Neural cell (in vitro differentiated cells): ENCODE data around the gene RNF34. TPM values are rescaled to one million over a fixed set of nuclear protein-coding genes. Genes with fewer than 3 reads are reported as not detected.

ENCODE experiments used
- H2AFZ ChIP-seq: fragments of 200-600, 300-800 bp; sonication (generic), shearing (Covaris generic); 2 replicates; pipeline ENCODE4 v1.6.0; 2014; ENCODE audit warnings: low read depth, mild to moderate bottlenecking, antibody characterized with exemption, low read length, moderate library complexity
- H3F3A ChIP-seq: fragments of 200-600 bp; shearing (Covaris generic); 2 replicates; pipeline ENCODE4 v1.6.1; 2016; ENCODE audit warnings: mild to moderate bottlenecking, moderate library complexity, mixed read lengths, antibody characterized with exemption, low read length; ENCODE audit not compliant: insufficient read depth, poor library complexity, severe bottlenecking
- H3K27ac ChIP-seq: fragments of 200-600, 300-800 bp; sonication (generic), shearing (Covaris generic); 2 replicates; pipeline ENCODE4 v1.5.1; 2014; ENCODE audit warnings: mild to moderate bottlenecking, low read length, moderate library complexity
- H3K27me3 ChIP-seq: fragments of 300-800, 200-600 bp; sonication (generic), shearing (Covaris generic); 2 replicates; pipeline ENCODE4 v1.6.0; 2014; ENCODE audit warnings: mild to moderate bottlenecking, low read depth, low read length, moderate library complexity; ENCODE audit not compliant: insufficient read depth
- H3K36me3 ChIP-seq: fragments of 300-800, 200-600 bp; sonication (generic), shearing (Covaris generic); 2 replicates; pipeline ENCODE4 v1.5.1; 2014; ENCODE audit warnings: mild to moderate bottlenecking, antibody characterized with exemption, low read length, moderate library complexity; ENCODE audit not compliant: insufficient read depth
- H3K4me2 ChIP-seq: fragments of 300-800, 200-600 bp; sonication (generic), shearing (Covaris generic); 2 replicates; pipeline ENCODE4 v1.6.0; 2014; ENCODE audit warnings: mild to moderate bottlenecking, low read length
- H3K4me3 ChIP-seq: fragments of 300-800, 200-600 bp; sonication (generic), shearing (Covaris generic); 2 replicates; pipeline ENCODE4 v1.5.1; 2014; ENCODE audit warnings: mild to moderate bottlenecking, low read length, moderate library complexity
- H3K79me2 ChIP-seq: fragments of 200-600 bp; shearing (Covaris generic); replicated peaks from 2 replicates; pipeline ENCODE4 v1.6.0; 2014; ENCODE audit warnings: mild to moderate bottlenecking, low read length, moderate library complexity; ENCODE audit not compliant: insufficient read depth
- H3K9ac ChIP-seq: fragments of 300-800, 200-600 bp; sonication (generic), shearing (Covaris generic); 2 replicates; pipeline ENCODE4 v1.6.1; 2016; ENCODE audit warnings: mild to moderate bottlenecking, low read length, mixed read lengths
- H3K9me2 ChIP-seq: fragments of 200-600 bp; shearing (Covaris generic); 2 replicates; pipeline ENCODE4 v1.6.1; 2016; ENCODE audit warnings: mild to moderate bottlenecking, low read length, mixed read lengths; ENCODE audit not compliant: insufficient read depth
- H3K9me3 ChIP-seq: fragments of 200-600, 300-800 bp; sonication (generic), shearing (Covaris generic); 2 replicates; pipeline ENCODE4 v1.6.1; 2016; ENCODE audit warnings: mild to moderate bottlenecking, mixed run types, low read length, moderate library complexity, mixed read lengths
- H4K20me1 ChIP-seq: fragments of 200-600 bp; shearing (Covaris generic); 2 replicates; pipeline ENCODE4 v1.6.1; 2016; ENCODE audit warnings: mild to moderate bottlenecking, mixed run types; ENCODE audit not compliant: insufficient read depth
- CTCF ChIP-seq: fragments of 450-650 bp; IDR thresholded peaks from 2 replicates; pipeline ENCODE4 v1.5.1; 2014; ENCODE audit warnings: antibody characterized with exemption, mild to moderate bottlenecking, moderate library complexity; ENCODE audit not compliant: poor library complexity, severe bottlenecking
- EP300 ChIP-seq: fragments of 450-650 bp; conservative IDR thresholded peaks from 2 replicates; pipeline ENCODE4 v1.6.1; 2014; ENCODE audit warnings: antibody characterized with exemption, mild to moderate bottlenecking, moderate library complexity; ENCODE audit not compliant: poor library complexity, severe bottlenecking
- EZH2 ChIP-seq: fragments of 200-600, 300-800 bp; shearing (Covaris generic), sonication (generic); IDR thresholded peaks from 2 replicates; pipeline ENCODE4 v1.6.1; 2014; ENCODE audit warnings: antibody characterized with exemption, low read length, borderline replicate concordance, mild to moderate bottlenecking; ENCODE audit not compliant: insufficient read depth, poor library complexity, severe bottlenecking
- MXI1 ChIP-seq: fragments of 450-650 bp; conservative IDR thresholded peaks from 2 replicates; pipeline ENCODE4 v1.6.1; 2014; ENCODE audit warnings: antibody characterized with exemption, mild to moderate bottlenecking; ENCODE audit not compliant: poor library complexity, severe bottlenecking
- POLR2AphosphoS5 ChIP-seq: IDR thresholded peaks from 2 replicates; pipeline ENCODE4 v1.6.1; 2012
- RAD21 ChIP-seq: fragments of 450-650 bp; conservative IDR thresholded peaks from 2 replicates; pipeline ENCODE4 v1.6.1; 2014; ENCODE audit warnings: antibody characterized with exemption, mild to moderate bottlenecking, moderate library complexity
- SMC3 ChIP-seq: fragments of 450-650 bp; conservative IDR thresholded peaks from 2 replicates; pipeline ENCODE4 v1.6.1; 2014; ENCODE audit warnings: antibody characterized with exemption, mild to moderate bottlenecking, moderate library complexity; ENCODE audit not compliant: poor library complexity
- TAF1 ChIP-seq: IDR thresholded peaks from 2 replicates; pipeline ENCODE4 v1.6.1; 2012; ENCODE audit warnings: low read depth
- polyA plus RNA-seq: library from polyadenylated mRNA; depleted of rRNA; stranded (reverse); fragments of >200 nt; gene quantifications from 2 replicates; pipeline ENCODE4 v1.2.3, GENCODE V29; 2014
- TF ChIP-seq, protein P1 (sequence below): IDR thresholded peaks from 2 replicates; pipeline ENCODE4 v1.6.1; 2012; ENCODE audit warnings: borderline replicate concordance

The RNF34 gene
- polyA plus RNA-seq, 1 donor from 2014 or later, result 68.8 TPM

DNA sequence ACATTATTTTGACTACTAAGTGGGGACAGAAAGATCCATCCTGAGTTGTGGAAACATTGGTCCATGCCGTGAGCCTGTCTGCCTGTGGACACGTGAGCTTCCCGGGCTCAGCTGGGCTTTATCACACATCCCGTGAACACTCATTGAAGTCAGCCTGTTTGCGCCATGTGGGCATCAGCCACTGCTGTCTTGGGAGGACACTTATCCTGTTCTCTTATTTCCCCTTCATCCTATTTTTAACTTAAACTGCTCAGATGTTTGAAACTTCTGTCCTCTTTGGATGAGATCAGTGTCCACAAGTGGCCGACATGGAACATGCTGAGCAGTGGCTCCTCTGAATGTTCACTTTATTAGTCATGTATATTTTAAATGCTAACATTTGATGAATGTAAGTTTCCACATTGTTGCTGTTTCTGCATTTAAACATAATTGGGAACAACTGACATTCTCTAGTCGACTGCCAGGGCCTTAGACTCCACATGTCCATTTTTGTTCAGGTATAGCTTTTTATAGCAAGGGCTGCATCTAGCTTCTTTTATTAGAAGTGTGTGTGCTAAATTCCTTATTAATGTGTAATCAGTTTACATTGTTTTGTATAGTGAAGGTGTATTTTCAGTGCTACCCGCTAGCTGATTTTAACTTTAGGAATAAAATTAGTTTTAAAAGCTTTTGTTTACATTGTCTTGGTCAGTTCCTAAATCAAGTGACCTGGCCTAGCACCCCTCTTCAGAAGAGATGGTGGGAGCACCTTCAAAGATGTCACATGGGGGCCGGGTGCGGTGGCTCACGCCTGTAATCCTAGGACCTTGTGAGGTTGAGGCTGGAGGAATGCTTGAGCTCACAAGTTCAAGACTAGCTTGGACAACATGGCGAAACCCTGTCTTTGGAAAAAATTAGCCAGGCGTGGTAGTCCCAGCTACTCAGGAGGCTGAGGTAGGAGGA lies 24.0 kb downstream of the RNF34 start:
- no peak overlapping the region for H3K9ac ChIP-seq
- no peak overlapping the region for H3K27ac ChIP-seq
- no peaks in the 10 kb centered on the region for H3K9me2 ChIP-seq
- H3K36me3 ChIP-seq, result no peaks in the 10 kb centered on the region
- no peaks in the 10 kb centered on the region for H4K20me1 ChIP-seq
- H3K27me3 ChIP-seq, result no peaks in the 10 kb centered on the region
- TF ChIP-seq, protein P1, sequence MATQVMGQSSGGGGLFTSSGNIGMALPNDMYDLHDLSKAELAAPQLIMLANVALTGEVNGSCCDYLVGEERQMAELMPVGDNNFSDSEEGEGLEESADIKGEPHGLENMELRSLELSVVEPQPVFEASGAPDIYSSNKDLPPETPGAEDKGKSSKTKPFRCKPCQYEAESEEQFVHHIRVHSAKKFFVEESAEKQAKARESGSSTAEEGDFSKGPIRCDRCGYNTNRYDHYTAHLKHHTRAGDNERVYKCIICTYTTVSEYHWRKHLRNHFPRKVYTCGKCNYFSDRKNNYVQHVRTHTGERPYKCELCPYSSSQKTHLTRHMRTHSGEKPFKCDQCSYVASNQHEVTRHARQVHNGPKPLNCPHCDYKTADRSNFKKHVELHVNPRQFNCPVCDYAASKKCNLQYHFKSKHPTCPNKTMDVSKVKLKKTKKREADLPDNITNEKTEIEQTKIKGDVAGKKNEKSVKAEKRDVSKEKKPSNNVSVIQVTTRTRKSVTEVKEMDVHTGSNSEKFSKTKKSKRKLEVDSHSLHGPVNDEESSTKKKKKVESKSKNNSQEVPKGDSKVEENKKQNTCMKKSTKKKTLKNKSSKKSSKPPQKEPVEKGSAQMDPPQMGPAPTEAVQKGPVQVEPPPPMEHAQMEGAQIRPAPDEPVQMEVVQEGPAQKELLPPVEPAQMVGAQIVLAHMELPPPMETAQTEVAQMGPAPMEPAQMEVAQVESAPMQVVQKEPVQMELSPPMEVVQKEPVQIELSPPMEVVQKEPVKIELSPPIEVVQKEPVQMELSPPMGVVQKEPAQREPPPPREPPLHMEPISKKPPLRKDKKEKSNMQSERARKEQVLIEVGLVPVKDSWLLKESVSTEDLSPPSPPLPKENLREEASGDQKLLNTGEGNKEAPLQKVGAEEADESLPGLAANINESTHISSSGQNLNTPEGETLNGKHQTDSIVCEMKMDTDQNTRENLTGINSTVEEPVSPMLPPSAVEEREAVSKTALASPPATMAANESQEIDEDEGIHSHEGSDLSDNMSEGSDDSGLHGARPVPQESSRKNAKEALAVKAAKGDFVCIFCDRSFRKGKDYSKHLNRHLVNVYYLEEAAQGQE, result no peak
- TF ChIP-seq RAD21, result no peak
- H3F3A ChIP-seq, result no peaks in the 10 kb centered on the region
- no peak overlapping the region for H3K4me3 ChIP-seq
- no peaks in the 10 kb centered on the region for H3K9me3 ChIP-seq
- H2AFZ ChIP-seq, result no peak overlapping the region
- no peaks in the 10 kb centered on the region for H3K79me2 ChIP-seq
- H3K4me2 ChIP-seq, result no peak overlapping the region

- Histone ChIP-seq H3K4me3 (no peak overlapping the region), H3F3A (no peaks in the 10 kb centered on the region), H3K79me2 (no peaks in the 10 kb centered on the region), H3K36me3 (no peaks in the 10 kb centered on the region), H3K9me2 (no peaks in the 10 kb centered on the region), H2AFZ (no peak overlapping the region), H3K27ac (no peak overlapping the region), H4K20me1 (no peaks in the 10 kb centered on the region), H3K27me3 (no peaks in the 10 kb centered on the region), H3K4me2 (no peak overlapping the region), H3K9me3 (no peaks in the 10 kb centered on the region), H3K9ac (no peak overlapping the region)
- TF ChIP-seq SMC3 (no peak), EP300 (no peak), TAF1 (no peak), RAD21 (no peak), POLR2AphosphoS5 (no peak), EZH2 (no peak), MXI1 (no peak), CTCF (no peak)
- TF ChIP-seq, protein P1, result no peak
Observed at GRCh38 chr12:121424624-121424975, 24.7 kb downstream of the RNF34 start.
